ENCODE results near the gene CFTR.

DNA sequence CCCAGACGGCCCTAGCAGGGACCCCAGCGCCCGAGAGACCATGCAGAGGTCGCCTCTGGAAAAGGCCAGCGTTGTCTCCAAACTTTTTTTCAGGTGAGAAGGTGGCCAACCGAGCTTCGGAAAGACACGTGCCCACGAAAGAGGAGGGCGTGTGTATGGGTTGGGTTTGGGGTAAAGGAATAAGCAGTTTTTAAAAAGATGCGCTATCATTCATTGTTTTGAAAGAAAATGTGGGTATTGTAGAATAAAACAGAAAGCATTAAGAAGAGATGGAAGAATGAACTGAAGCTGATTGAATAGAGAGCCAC lies 184 bp downstream of the CFTR start:
- TF ChIP-seq EZH2phosphoT487 (IDR thresholded peaks at IDR 0.05; ENCODE audit: borderline replicate concordance) = no peak
- TF ChIP-seq, protein P1, sequence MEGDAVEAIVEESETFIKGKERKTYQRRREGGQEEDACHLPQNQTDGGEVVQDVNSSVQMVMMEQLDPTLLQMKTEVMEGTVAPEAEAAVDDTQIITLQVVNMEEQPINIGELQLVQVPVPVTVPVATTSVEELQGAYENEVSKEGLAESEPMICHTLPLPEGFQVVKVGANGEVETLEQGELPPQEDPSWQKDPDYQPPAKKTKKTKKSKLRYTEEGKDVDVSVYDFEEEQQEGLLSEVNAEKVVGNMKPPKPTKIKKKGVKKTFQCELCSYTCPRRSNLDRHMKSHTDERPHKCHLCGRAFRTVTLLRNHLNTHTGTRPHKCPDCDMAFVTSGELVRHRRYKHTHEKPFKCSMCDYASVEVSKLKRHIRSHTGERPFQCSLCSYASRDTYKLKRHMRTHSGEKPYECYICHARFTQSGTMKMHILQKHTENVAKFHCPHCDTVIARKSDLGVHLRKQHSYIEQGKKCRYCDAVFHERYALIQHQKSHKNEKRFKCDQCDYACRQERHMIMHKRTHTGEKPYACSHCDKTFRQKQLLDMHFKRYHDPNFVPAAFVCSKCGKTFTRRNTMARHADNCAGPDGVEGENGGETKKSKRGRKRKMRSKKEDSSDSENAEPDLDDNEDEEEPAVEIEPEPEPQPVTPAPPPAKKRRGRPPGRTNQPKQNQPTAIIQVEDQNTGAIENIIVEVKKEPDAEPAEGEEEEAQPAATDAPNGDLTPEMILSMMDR (conservative IDR thresholded peaks at IDR 0.05; ENCODE audit: low read length) = no peak
